ENCODE results near the gene ALKBH6.

ALKBH6 gene

DNA sequence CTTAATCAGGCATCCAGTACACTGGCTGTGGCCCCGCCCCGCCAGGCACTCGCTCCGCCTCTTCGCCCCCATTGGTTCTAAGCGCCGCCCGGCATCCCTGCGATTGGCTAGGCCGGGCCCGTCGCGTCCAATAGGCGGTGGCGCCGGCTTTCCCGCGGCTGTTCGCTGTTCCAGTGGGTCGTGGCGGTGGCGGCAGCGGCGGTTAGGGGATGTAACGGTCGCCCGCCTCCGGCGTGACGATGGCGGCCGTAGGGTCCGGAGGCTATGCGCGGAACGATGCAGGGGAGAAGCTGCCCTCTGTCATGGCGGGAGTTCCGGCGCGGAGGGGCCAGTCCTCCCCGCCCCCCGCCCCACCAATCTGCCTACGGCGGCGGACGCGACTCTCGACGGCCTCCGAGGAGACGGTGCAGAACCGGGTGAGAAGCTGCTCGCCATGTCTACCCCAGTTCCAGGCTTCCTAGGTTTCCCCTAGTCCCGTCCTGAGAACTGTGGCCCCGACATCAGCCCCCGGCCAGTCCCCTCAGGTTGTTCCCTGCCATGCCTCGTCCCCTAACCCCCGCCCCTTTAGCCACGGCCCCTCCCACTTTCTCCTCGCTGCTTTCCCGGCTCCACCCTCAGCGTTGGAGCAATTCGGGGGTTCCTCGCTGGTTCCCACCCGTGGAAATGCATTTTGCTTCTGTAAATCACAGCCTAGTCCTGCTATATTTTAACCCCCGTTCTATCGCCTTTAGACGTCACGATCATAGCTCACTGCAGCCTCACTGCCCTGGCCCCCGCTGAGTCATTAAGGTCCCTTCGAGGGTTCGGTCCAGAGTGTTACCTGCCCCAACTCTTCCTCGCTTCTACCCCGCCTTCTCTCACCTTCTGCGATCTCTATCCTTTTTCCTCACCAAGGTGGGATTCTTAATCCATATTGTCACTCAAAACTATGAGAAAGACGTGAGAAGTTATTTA is 41.0 kb upstream of the ALKBH6 start, which contains the start of gene WDR62:
WDR62 (plus strand) TSS at position 165 of the 954 bp plus-strand sequence; CDS start at position 240, 75 bp downstream.
- TF ChIP-seq, protein P1, sequence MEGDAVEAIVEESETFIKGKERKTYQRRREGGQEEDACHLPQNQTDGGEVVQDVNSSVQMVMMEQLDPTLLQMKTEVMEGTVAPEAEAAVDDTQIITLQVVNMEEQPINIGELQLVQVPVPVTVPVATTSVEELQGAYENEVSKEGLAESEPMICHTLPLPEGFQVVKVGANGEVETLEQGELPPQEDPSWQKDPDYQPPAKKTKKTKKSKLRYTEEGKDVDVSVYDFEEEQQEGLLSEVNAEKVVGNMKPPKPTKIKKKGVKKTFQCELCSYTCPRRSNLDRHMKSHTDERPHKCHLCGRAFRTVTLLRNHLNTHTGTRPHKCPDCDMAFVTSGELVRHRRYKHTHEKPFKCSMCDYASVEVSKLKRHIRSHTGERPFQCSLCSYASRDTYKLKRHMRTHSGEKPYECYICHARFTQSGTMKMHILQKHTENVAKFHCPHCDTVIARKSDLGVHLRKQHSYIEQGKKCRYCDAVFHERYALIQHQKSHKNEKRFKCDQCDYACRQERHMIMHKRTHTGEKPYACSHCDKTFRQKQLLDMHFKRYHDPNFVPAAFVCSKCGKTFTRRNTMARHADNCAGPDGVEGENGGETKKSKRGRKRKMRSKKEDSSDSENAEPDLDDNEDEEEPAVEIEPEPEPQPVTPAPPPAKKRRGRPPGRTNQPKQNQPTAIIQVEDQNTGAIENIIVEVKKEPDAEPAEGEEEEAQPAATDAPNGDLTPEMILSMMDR (IDR thresholded peaks at IDR 0.05), result no peak
- peak within 1 kb of the TSS; percentile 95 for H3K27ac Mint-ChIP-seq
- H3K36me3 Mint-ChIP-seq (ENCODE audit: low read depth), result peaks cover 5% of the 10 kb centered on the region
- no peaks in the 10 kb centered on the region for H3K9me3 Mint-ChIP-seq
- peak; percentile 98 for DNase-seq
- H3K4me3 Mint-ChIP-seq, result peak within 1 kb of the TSS; percentile 94
- peaks cover 50% of the 10 kb centered on the region for H3K4me1 Mint-ChIP-seq
- no peaks in the 10 kb centered on the region for H3K27me3 Mint-ChIP-seq (ENCODE audit: low read depth, poor library complexity)

GRCh38 chr19:36054119-36054732 is 40.2 kb upstream of the ALKBH6 start, which contains the start of gene THAP8:
TSS of gene THAP8 (minus strand) at chr19:36054285. CDS start at chr19:36054217, 68 bp downstream.
- H3K27me3 Mint-ChIP-seq (ENCODE audit: low read depth, poor library complexity), result no peaks in the 10 kb centered on the region
- peak within 1 kb of the TSS; percentile 94 for H3K4me3 Mint-ChIP-seq
- H3K4me1 Mint-ChIP-seq, result peaks cover 50% of the 10 kb centered on the region
- TF ChIP-seq, protein P1 (IDR thresholded peaks at IDR 0.05), result peak; percentile 16
- peak within 1 kb of the TSS; percentile 95 for H3K27ac Mint-ChIP-seq
- peak; percentile 97 for DNase-seq
- H3K36me3 Mint-ChIP-seq (ENCODE audit: low read depth), result peaks cover 5% of the 10 kb centered on the region
- H3K9me3 Mint-ChIP-seq, result no peaks in the 10 kb centered on the region

DNA sequence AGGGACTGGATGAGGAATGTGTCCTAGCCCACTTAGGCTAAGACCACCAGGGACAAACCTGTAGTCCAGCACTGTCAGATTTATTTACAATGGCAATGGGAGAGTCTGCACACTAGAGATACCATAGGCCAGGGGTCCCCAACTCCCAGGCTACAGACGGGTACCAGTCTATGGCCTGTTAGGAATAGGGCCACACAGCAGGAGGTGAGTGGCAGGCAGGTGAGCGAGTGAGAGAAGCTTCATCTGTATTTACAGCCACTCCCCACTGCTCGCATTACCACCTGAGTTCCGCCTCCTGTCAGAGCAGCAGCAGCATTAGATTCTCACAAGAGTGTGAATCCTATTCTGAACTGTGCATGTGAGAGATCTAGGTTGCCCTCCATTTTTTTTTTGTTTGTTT is 37.6 kb upstream of the ALKBH6 start:
- Mint-ChIP-seq H3K4me1 (peaks cover 35% of the 10 kb centered on the region), H3K36me3 (ENCODE audit: low read depth) (peaks cover 8% of the 10 kb centered on the region), H3K9me3 (no peaks in the 10 kb centered on the region), H3K4me3 (peak overlapping the region; percentile 19), H3K27me3 (ENCODE audit: low read depth, poor library complexity) (peaks cover 3% of the 10 kb centered on the region), H3K27ac (no peak overlapping the region)
- TF ChIP-seq, protein P1 (IDR thresholded peaks at IDR 0.05), result no peak
- no peak for DNase-seq

- TF ChIP-seq, protein P1 (IDR thresholded peaks at IDR 0.05), result no peak
- peak; percentile 18 for DNase-seq
- Mint-ChIP-seq H3K36me3 (ENCODE audit: low read depth) (peaks cover 11% of the 10 kb centered on the region), H3K27ac (no peak overlapping the region), H3K9me3 (no peaks in the 10 kb centered on the region), H3K27me3 (ENCODE audit: low read depth, poor library complexity) (peaks cover 3% of the 10 kb centered on the region), H3K4me3 (peak overlapping the region; percentile 19), H3K4me1 (peaks cover 31% of the 10 kb centered on the region)
Measured at GRCh38 chr19:36051236-36051635, 37.2 kb upstream of the ALKBH6 start.

DNA sequence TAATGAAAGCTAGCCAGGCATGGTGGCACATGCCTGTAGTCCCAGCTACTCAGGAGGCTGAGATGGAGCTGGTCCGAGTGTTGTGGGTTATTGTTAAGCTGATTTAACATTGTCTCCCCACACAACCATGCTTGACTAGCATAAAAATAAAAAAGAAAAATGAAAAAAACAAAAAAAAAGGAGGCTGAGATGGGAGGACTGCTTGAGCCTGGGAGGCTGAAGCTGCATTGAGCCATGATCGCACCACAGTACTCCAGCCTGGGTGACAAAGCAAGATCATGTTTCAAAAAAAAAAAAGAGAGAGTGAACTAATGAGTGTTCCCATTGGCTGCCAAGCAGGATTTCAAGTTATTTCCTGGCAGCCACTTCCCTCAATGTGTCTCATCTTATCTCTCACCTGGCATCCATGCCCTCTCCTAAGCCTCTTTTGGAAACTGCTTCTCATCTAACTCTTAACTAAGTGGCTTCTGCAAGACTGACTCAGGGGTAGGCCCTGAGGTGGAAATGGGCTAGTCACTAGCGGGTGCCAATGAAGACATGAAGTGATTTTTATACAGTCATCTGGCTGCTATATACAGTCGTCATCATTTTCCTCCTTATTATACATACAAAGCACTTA is 35.2 kb upstream of the ALKBH6 start:
- no peak overlapping the region for H3K4me3 Mint-ChIP-seq
- no peak for DNase-seq
- H3K4me1 Mint-ChIP-seq, result peaks cover 20% of the 10 kb centered on the region
- TF ChIP-seq, protein P1 (IDR thresholded peaks at IDR 0.05), result no peak
- no peaks in the 10 kb centered on the region for H3K9me3 Mint-ChIP-seq
- H3K36me3 Mint-ChIP-seq (ENCODE audit: low read depth), result peaks cover 22% of the 10 kb centered on the region
- peaks cover 3% of the 10 kb centered on the region for H3K27me3 Mint-ChIP-seq (ENCODE audit: low read depth, poor library complexity)
- H3K27ac Mint-ChIP-seq, result no peak overlapping the region

All from nephron progenitor cell (in vitro differentiated cells).